ENCODE results near the gene MYH7B.

MYH7B gene

GRCh38 chr20:34992751-34993417 lies 37.2 kb downstream of the MYH7B start:
- no peak for DNase-seq (ENCODE audit: low spot score)

DNA sequence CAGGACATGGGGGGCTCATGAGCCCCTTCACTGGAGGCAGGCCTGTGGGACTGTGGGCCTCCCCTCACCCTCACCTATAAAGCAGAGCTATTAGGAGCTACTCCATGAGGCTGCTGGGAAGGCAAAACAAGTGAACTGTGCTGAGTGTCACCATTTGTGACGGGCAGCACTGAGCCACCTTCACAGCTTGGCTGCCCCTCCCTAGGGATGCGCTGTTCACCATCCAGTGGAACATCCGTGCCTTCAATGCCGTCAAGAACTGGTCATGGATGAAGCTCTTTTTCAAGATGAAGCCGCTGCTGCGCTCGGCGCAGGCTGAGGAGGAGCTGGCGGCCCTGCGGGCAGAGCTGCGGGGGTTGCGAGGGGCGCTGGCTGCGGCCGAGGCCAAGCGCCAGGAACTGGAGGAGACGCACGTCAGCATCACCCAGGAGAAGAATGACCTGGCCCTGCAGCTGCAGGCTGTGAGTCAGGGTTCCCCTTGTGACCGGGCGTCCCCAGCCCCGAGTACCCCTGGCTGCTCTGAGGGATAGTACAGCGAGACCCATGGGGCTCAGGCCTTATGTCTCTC lies 38.4 kb downstream of the MYH7B start:
- DNase-seq (ENCODE audit: low spot score), result no peak

DNA sequence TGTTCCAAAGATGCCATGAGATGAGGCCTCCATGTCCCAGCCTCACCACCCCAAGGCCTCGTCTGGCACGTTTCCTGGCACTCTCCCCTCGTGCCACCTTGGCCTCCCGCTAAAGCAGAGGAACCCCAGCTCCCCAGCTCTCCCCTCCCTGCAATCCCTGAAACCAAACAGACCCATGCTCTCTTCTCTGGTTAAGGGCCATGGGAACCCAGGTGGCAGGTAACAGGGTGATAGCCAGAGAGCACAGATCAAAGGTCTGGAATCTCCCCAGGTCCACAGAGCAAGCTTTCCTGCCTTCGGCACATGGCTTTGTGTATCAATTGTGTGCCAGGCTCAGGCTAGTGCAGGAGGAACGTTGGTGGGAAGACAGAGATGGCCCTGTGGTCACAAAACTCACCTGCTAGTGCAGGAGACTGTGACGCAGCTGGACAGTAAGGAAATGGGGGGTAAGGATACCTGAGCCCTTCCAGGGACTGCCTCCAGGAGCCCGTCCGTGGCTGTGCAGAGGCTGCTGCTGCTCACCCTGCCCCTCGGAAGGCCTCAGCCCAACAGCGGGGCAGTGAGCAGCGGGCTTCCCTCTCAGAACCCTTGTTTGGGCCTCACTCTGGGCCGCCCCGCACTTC lies 39.0 kb downstream of the MYH7B start:
- no peak for DNase-seq (ENCODE audit: low spot score)

GRCh38 chr20:34995192-34995591 lies 39.5 kb downstream of the MYH7B start:
- DNase-seq (ENCODE audit: low spot score), result no peak

GRCh38 chr20:34995696-34996095 lies 40.0 kb downstream of the MYH7B start:
- no peak for DNase-seq (ENCODE audit: low spot score)

DNA sequence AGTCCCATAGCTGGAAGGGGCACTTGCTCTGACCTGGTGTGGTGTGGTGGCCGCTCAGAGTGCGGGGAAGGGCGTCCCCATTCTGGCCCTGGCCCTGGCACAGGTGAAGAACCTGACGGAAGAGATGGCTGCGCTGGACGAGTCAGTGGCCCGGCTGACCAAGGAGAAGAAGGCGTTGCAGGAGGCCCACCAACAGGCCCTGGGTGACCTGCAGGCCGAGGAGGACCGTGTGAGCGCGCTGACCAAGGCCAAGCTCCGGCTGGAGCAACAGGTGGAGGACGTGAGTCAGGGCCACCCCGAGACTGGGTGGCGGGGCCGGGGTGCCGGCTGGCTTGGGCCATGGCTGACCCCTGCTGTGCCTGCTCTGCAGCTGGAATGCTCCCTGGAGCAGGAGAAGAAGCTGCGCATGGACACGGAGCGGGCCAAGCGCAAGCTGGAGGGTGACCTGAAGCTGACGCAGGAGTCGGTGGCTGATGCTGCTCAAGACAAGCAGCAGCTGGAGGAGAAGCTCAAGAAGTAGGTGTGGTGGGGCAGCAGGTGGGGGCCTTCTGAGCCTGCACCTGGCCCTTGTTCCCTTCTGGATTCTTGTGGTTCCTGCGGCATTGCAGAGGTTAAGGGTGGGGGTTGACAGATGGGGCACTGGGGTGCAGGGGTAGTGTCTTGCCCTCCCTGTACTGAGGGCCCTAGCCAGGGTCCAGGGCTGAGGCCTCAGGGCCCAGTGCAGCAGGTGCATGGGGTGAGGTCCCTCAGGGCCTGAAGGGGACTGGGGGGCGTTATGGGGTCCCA lies 40.8 kb downstream of the MYH7B start:
- DNase-seq (ENCODE audit: low spot score), result no peak

DNA sequence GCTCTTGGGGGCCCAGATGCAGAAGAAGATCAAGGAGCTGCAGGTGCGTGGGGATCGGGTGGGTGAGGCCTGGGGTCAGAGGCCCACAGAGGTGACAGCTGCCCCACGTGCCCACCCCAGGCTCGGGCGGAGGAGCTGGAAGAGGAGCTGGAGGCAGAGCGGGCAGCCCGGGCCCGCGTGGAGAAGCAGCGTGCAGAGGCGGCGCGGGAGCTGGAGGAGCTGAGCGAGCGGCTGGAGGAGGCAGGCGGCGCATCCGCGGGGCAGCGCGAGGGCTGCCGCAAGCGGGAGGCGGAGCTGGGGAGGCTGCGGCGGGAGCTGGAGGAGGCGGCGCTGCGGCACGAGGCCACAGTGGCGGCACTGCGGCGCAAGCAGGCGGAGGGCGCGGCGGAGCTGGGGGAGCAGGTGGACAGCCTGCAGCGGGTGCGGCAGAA lies 41.5 kb downstream of the MYH7B start:
- DNase-seq (ENCODE audit: low spot score), result peak; percentile 73

- no peak for DNase-seq (ENCODE audit: low spot score)
Measured at GRCh38 chr20:34997774-34998173, 42.1 kb downstream of the MYH7B start.

DNA sequence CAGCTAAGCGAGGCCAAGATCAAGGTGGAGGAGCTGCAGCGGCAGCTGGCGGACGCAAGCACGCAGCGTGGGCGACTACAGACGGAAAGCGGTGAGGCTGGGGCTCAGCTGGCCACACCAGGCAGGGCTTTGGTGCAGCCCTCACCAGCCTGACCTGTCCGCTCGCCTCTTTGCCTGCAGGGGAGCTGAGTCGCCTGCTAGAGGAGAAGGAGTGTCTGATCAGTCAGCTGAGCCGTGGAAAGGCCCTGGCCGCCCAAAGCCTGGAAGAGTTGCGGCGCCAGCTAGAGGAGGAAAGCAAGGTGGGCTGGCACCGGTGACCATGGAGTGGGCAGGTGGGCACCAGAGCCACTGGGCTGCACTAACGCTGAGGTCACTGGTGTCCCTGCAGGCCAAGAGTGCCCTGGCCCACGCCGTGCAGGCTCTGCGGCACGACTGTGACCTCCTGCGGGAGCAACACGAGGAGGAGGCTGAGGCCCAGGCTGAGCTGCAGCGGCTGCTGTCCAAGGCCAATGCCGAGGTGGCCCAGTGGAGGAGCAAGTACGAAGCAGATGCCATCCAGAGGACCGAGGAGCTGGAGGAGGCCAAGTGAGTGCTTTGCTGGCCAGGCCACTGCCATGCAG lies 42.8 kb downstream of the MYH7B start:
- no peak for DNase-seq (ENCODE audit: low spot score)

GRCh38 chr20:34999021-34999451 lies 43.4 kb downstream of the MYH7B start:
- no peak for DNase-seq (ENCODE audit: low spot score)

DNA sequence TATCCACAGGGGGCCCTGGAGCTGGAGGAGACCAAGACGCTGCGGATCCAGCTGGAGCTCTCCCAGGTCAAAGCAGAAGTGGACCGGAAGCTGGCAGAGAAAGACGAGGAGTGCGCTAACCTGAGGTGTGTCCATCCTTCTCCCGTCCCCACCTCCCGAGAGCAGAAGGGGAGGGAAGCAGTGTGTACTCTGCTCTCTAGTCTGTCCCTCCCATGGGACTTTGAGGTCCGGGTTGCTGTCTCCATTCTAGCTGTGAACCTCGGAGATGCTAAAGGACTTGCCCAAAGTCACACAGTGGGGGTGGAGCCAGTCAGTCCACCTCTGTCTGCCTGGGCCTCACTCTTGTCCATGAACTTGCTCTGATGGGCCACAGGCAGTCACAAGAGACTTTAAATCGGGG lies 44.1 kb downstream of the MYH7B start:
- DNase-seq (ENCODE audit: low spot score), result no peak

DNA sequence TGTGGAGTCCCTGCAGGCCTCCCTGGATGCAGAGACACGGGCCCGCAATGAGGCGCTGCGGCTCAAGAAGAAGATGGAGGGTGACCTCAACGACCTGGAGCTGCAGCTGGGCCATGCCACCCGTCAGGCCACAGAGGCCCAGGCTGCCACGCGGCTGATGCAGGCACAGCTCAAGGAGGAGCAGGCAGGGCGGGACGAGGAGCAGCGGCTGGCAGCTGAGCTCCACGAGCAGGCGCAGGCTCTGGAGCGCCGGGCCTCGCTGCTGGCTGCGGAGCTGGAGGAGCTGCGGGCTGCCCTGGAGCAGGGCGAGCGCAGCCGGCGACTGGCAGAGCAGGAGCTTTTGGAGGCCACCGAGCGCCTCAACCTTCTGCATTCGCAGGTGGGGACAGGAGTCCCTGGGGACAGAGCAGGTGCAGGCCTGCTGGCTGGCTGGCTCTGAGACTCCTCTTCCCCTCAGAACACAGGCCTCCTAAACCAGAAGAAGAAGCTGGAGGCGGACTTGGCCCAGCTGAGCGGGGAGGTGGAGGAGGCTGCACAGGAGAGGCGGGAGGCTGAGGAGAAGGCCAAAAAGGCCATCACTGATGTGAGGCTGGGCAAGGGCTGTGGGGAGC lies 44.7 kb downstream of the MYH7B start:
- no peak for DNase-seq (ENCODE audit: low spot score)

GRCh38 chr20:35000922-35001595 lies 45.4 kb downstream of the MYH7B start:
- no peak for DNase-seq (ENCODE audit: low spot score)

DNA sequence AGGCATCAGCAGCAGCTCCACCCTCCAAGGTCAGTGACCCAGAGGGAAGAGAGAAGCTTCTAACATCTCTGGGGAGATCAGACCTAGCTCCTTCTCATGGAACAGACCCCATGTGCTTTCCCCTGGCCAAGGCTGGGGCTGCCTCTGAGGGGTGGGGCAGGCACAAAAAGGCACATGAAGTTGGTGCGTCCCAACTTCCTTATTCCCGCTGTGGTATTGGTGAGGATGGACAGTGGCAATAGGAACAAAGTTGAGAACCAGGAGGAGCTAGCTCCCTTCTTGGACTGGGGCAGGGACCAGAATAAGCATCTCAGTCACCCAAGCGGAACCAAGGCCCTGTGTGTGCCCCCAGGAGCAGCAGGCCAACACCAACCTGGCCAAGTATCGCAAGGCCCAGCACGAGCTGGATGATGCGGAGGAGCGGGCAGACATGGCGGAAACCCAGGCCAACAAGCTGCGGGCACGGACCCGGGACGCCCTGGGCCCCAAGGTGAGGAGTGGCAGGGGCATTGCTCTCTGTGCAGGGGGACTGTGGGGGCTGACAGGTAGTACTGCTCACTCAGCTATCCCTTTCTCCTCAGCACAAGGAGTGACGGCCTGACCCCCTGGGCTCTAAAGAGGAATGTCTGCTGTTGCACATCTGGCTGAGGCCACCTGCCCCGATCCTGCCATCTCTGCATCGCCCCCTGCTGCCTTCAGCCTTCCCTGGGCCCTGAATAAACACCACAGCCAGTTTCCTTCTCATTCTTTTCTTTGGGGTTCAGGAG lies 46.1 kb downstream of the MYH7B start:
- DNase-seq (ENCODE audit: low spot score), result no peak

GRCh38 chr20:35002426-35003210 lies 47.0 kb downstream of the MYH7B start:
- no peak for DNase-seq (ENCODE audit: low spot score)

DNA sequence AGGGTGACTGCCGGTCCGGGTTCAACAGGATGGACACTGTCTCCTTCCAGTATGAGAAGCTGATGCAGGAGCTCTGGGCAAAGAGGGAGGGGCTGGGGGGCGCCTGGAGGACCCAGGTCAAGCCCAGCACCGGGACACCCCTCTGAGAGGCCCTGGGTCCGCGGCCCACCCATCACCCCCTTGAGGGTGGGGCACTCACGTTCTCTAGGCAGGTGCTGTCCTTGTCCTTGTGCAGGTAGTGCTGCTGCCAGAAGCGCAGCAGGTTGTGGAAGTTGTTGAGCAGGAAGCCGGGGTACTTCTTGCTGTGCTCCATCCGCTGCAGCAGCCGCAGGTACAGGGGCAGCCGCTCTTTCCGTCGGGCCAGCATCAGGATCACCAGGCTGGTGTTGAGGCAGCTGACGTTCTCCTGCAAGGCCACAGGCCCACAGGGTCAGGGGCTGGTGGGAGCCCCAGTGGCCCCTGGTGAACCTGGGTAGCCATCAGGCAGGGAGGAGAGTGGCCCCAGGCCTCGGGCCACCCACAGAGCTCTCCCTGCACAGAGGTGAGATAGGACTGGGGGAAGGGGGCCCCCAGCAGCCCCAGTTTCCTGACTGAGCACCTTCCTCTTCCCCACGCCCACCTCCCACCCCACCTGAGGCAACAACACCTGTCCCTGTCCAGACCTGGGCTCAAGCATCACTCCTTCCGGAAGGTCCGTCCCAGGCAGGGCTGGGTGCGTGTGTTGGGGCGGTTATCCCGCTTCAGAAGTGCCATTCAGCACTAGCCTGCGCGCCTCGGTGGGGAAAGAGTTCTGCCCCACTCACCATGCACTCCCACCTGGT lies 47.8 kb downstream of the MYH7B start:
- DNase-seq (ENCODE audit: low spot score), result no peak

GRCh38 chr20:35004051-35004725 lies 48.5 kb downstream of the MYH7B start:
- DNase-seq (ENCODE audit: low spot score), result no peak

- DNase-seq (ENCODE audit: low spot score), result no peak
Measured at GRCh38 chr20:35004749-35005462, 49.2 kb downstream of the MYH7B start.

Data from Ammon's horn (tissue), 1 donor.